Subcutaneous adipose tissue (tissue), 4 donors: ENCODE data around the gene SLC12A6. TPM values are rescaled to one million over a fixed set of nuclear protein-coding genes. Genes with fewer than 3 reads are reported as not detected.

ENCODE experiments used
- total RNA-seq, 4 donors: library from RNA; depleted of rRNA; stranded (reverse); fragments of >200 nt; gene quantifications; one replicate each; pipeline ENCODE4 v1.1.0, GENCODE V29; 2016
- TF ChIP-seq, protein P1 (sequence below): fragments of 450-650 bp; IDR thresholded peaks from one replicate; pipeline ENCODE4 v1.5.1; 2016; ENCODE audit warnings: low read depth, mild to moderate bottlenecking, control low read depth, antibody characterized with exemption, moderate library complexity

The SLC12A6 gene
- total RNA-seq: 10 to 100 TPM; 22.0 to 58.0 (median 27.1) TPM

DNA sequence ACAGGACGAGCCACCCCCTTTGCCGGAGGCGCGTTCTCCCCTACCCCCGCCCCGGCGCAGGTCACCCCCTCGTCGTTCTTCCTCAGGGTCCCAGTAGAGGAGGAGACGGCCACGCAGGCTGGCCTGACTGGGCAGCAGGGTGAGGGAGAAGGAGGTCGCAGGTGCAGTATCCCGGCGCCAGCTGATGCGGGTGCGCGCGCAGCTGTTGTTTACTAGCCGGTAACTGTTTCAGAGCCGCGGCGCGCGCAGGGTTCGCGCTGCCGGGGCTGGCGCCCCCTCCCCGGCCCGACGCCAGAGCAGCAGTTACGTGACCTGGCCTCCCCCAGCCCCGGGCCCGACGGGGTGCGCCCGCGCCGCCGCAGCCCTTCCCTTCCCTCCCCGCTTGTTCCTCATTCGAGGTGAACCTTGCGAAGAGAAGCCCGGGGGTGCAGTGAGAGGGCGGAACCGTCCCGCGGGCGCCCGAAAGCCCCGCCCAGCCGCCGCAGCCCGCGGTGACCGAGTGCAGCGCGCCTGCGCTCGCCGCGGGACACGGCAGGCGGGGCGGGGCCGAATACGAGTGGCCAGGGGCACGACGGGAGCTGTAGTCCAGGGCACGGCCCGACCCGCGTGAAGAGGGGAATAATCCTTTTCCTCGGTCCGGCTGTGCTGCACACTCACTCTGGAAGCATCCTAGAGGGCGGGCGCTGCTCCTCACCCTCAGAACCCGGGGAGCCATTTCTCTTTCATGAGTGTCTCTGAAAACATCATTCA lies at the start of gene SLC12A6:
Gene SLC12A6, minus strand, starts transcription at position 225 of the 750 bp plus-strand sequence. CDS start 1,101 bp downstream, outside the sequence.
- TF ChIP-seq, protein P1, sequence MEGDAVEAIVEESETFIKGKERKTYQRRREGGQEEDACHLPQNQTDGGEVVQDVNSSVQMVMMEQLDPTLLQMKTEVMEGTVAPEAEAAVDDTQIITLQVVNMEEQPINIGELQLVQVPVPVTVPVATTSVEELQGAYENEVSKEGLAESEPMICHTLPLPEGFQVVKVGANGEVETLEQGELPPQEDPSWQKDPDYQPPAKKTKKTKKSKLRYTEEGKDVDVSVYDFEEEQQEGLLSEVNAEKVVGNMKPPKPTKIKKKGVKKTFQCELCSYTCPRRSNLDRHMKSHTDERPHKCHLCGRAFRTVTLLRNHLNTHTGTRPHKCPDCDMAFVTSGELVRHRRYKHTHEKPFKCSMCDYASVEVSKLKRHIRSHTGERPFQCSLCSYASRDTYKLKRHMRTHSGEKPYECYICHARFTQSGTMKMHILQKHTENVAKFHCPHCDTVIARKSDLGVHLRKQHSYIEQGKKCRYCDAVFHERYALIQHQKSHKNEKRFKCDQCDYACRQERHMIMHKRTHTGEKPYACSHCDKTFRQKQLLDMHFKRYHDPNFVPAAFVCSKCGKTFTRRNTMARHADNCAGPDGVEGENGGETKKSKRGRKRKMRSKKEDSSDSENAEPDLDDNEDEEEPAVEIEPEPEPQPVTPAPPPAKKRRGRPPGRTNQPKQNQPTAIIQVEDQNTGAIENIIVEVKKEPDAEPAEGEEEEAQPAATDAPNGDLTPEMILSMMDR: no peak

- TF ChIP-seq, protein P1: no peak
These were observed 39.3 kb upstream of the SLC12A6 start for GRCh38 chr15:34376856-34377255.

DNA sequence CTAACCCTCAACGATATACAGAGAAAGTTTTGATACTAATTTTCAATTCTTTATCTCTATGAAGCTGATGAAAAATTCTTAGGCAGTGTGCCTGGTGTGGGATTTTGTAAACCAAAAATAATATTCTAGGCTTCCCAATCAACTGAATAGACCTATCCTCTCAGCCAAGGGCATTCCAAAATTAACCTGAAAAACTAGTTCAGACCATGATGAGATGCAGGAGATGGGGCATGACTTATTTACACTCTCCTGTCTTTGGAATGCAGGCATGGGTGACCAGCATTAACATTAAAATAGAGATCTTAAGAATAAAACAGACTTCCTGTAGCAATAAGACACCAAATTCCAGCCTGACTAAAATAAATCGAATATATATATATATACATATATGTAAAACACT lies 37.2 kb upstream of the SLC12A6 start:
- TF ChIP-seq, protein P1: no peak

DNA sequence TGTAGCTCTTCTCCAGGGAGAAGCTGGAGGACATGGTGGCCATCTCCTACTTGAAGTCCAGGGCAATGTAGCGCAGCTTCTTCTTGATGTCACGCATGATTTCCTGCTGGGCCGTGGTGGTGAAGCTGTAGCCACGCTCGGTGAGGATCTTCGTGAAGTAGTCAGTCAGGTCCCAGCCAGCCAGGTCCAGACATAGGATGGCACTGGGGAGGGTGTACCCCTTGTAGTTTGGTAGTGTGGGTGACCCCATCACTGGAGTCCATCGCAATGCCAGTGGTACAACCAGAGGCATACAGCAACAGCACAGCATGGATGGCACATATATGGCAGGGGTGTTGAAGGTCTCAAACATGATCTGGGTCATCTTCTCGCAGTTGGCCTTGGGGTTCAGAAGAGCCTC lies 36.4 kb upstream of the SLC12A6 start:
- TF ChIP-seq, protein P1: no peak

- TF ChIP-seq, protein P1: no peak
These were observed 33.1 kb upstream of the SLC12A6 start for GRCh38 chr15:34370643-34371042.

- TF ChIP-seq, protein P1: no peak
These were observed 32.5 kb upstream of the SLC12A6 start for GRCh38 chr15:34370129-34370528.

DNA sequence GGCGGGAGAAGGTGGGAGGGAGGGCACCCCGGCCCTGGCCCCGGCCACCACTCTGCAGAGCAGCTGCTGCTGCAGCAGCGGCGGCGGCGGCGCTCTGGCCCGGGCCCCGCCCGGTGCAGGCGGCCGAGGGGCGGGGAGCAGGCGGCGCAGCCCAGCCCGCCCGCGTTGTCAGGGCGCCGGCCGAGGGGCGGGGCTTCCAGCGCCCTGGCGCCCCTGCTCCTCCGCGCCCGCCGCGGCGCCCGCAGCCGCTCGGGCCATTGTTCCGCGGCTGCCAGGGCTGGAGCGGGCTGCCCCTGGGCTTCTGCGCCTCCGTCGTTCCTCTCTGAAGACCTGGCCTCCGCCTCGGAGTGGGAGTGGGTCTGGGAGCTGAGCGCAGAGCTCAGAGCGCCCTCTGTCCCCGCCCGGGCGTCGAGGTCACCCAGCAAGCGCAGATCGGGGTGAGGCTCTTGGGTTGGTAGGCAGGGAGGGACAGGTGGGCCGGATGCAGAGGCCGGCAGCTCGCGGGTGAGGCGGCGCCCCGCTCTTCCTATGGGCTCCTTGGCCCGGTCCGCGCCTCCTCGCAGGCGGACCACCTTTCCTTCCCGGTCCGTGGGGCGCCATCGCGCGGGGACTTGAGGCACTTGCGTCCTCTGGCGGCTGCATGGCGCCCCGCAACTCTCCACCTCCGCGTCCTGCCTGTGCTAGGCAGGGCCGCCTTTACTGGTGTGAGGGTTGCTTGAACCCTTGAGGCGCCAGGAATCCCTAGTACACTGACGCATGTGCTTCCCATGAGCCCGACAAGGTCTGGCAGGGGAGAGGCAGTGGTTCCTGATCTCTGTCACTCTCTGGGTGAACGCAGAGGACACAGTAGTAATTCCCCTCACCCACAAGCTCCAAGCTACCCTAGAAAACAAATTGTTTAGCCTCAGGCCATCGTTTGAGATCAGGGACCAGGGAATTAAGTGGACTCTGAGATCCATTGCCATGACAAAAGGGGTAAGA lies 29.8 kb upstream of the SLC12A6 start, which contains the start of gene LPCAT4:
Gene LPCAT4, minus strand, starts transcription at position 96 of the 981 bp plus-strand sequence. CDS start 96 bp downstream, outside the sequence.
- TF ChIP-seq, protein P1: no peak
